HepG2 (cell line): ENCODE measurements around the gene TTC28. TPM values are rescaled to one million over a fixed set of nuclear protein-coding genes. Genes with fewer than 3 reads are reported as not detected.
A peak's percentile ranks its signal among the peaks of the same experiment; 100 is the strongest.

Experiments used
- CHCHD3 ChIP-seq: sonication (generic); formaldehyde crosslinking; IDR thresholded peaks from 2 replicates; pipeline ENCODE4 v1.8.0; 2022; ENCODE audit warnings: mild to moderate bottlenecking, missing genetic modification reagents, moderate library complexity
- KDM6A ChIP-seq: IDR thresholded peaks from 2 replicates; pipeline ENCODE4 v1.6.1; 2016; ENCODE audit warnings: low read depth
- NCOR1 ChIP-seq: fragments of 200-600 bp; sonication (generic); IDR thresholded peaks from 2 replicates; pipeline ENCODE4 v1.7.0; 2017; ENCODE audit warnings: antibody characterized with exemption, low read length, borderline replicate concordance
- NRL ChIP-seq: sonication (generic); formaldehyde crosslinking; IDR thresholded peaks from 2 replicates; pipeline ENCODE4 v1.5.0; 2020; ENCODE audit warnings: missing genetic modification reagents, mild to moderate bottlenecking, moderate library complexity, borderline replicate concordance
- PHF20 ChIP-seq: sonication (generic); formaldehyde crosslinking; IDR thresholded peaks from 2 replicates; pipeline ENCODE4 v1.5.0; 2020; ENCODE audit warnings: mild to moderate bottlenecking, missing genetic modification reagents
- XRCC5 ChIP-seq: fragments of 200-400 bp; formaldehyde crosslinking; optimal IDR thresholded peaks from 2 replicates; pipeline ENCODE3; 2017; ENCODE audit warnings: mild to moderate bottlenecking, low read length
- ZMYM4 ChIP-seq: sonication (generic); formaldehyde crosslinking; IDR thresholded peaks from 2 replicates; pipeline ENCODE4 v1.8.1; 2023; ENCODE audit warnings: mild to moderate bottlenecking, missing genetic modification reagents
- ZNF3 ChIP-seq: IDR thresholded peaks from 2 replicates; pipeline ENCODE4 v1.7.0; 2017; ENCODE audit warnings: inconsistent platforms
- ZNF335 ChIP-seq: sonication (generic); formaldehyde crosslinking; IDR thresholded peaks from 2 replicates; pipeline ENCODE4 v1.4.0; 2020; ENCODE audit warnings: missing genetic modification reagents
- ZNF367 ChIP-seq: sonication (generic); formaldehyde crosslinking; IDR thresholded peaks from 2 replicates; pipeline ENCODE4 v1.4.0; 2020; ENCODE audit warnings: missing genetic modification reagents, borderline replicate concordance
- ZNF44 ChIP-seq: sonication (generic); formaldehyde crosslinking; IDR thresholded peaks from 2 replicates; pipeline ENCODE4 v1.5.1; 2020; ENCODE audit warnings: mild to moderate bottlenecking, missing genetic modification reagents
- ZNF747 ChIP-seq: sonication (generic); formaldehyde crosslinking; IDR thresholded peaks from 2 replicates; pipeline ENCODE4 v1.8.1; 2023; ENCODE audit warnings: missing genetic modification reagents, mild to moderate bottlenecking, borderline replicate concordance
- ZNF749 ChIP-seq: sonication (generic); formaldehyde crosslinking; IDR thresholded peaks from 2 replicates; pipeline ENCODE4 v1.8.0; 2022; ENCODE audit warnings: mild to moderate bottlenecking, missing genetic modification reagents, moderate library complexity, borderline replicate concordance
- polyA plus RNA-seq, 8 experiments: library from polyadenylated mRNA; depleted of rRNA in 3 of 8; stranded (reverse) in 7 of 8; unstranded in 1 of 8; fragments of >200 nt; fragmentation: Illumina TruSeq in 4 of 8; extraction: Trizol in 4 of 8; gene quantifications; 2 replicates each; pipeline versions ENCODE4 v1.2.1 to v1.2.3, GENCODE V29; 2011 to 2016; ENCODE audit warnings: low read depth in 4 of 8, missing spikeins in 1 of 8, mixed read lengths in 1 of 8; ENCODE audit not compliant: insufficient read depth in 1 of 8
- total RNA-seq, 5 experiments: library from RNA; depleted of rRNA; stranded (reverse); fragments of >200 nt; fragmentation: Illumina TruSeq; extraction: Trizol; gene quantifications; 2 replicates each; pipeline ENCODE4 v1.2.3, GENCODE V29; 2016; ENCODE audit warnings: low read depth in 1 of 5
- TF ChIP-seq, protein P1 (sequence below): sonication (generic); formaldehyde crosslinking; IDR thresholded peaks from one replicate; pipeline ENCODE4 v1.5.1; 2020; ENCODE audit warnings: mild to moderate bottlenecking, missing genetic modification reagents; ENCODE audit errors: not compliant biosample characterization
- TF ChIP-seq, protein P2 (sequence below): sonication (generic); formaldehyde crosslinking; IDR thresholded peaks from 2 replicates; pipeline ENCODE4 v1.4.0; 2020; ENCODE audit warnings: missing genetic modification reagents
- TF ChIP-seq, protein P3 (sequence below): sonication (generic); formaldehyde crosslinking; IDR thresholded peaks from 2 replicates; pipeline ENCODE4 v1.4.0; 2020; ENCODE audit warnings: mild to moderate bottlenecking, missing genetic modification reagents
- TF ChIP-seq, protein P4 (sequence below): sonication (generic); formaldehyde crosslinking; IDR thresholded peaks from 2 replicates; pipeline ENCODE4 v1.5.0; 2020; ENCODE audit warnings: missing genetic modification reagents

The TTC28 gene
- total and polyA plus RNA-seq, 2 of the 13 experiments (the other 11 are each of a cell fraction or from before 2014, with no cell fraction given) = 4.2 to 13.1 TPM

DNA sequence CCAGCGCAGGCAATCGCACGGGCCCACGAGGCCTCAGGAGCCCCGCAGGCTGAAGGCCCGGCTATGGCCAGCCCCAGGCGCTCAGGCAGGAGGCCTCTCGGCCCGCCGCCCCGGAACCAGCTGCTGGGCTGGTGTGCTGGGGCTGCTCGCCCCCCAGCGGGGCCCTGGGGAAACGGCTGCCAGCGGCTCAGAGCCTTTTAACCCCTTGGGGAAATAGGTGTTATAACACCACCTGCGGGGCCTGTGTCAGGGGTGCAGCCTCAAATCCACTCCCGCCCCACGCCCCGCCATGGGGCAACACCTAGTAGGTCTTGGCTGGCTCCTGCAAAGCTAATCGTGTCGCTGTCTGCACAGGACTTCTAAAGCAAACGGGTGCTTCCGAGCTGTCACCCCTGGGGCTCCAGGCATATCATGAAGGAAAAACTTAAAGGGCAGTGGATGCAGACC is 237.4 kb downstream of the TTC28 start (continued):
- TF ChIP-seq, protein P1, sequence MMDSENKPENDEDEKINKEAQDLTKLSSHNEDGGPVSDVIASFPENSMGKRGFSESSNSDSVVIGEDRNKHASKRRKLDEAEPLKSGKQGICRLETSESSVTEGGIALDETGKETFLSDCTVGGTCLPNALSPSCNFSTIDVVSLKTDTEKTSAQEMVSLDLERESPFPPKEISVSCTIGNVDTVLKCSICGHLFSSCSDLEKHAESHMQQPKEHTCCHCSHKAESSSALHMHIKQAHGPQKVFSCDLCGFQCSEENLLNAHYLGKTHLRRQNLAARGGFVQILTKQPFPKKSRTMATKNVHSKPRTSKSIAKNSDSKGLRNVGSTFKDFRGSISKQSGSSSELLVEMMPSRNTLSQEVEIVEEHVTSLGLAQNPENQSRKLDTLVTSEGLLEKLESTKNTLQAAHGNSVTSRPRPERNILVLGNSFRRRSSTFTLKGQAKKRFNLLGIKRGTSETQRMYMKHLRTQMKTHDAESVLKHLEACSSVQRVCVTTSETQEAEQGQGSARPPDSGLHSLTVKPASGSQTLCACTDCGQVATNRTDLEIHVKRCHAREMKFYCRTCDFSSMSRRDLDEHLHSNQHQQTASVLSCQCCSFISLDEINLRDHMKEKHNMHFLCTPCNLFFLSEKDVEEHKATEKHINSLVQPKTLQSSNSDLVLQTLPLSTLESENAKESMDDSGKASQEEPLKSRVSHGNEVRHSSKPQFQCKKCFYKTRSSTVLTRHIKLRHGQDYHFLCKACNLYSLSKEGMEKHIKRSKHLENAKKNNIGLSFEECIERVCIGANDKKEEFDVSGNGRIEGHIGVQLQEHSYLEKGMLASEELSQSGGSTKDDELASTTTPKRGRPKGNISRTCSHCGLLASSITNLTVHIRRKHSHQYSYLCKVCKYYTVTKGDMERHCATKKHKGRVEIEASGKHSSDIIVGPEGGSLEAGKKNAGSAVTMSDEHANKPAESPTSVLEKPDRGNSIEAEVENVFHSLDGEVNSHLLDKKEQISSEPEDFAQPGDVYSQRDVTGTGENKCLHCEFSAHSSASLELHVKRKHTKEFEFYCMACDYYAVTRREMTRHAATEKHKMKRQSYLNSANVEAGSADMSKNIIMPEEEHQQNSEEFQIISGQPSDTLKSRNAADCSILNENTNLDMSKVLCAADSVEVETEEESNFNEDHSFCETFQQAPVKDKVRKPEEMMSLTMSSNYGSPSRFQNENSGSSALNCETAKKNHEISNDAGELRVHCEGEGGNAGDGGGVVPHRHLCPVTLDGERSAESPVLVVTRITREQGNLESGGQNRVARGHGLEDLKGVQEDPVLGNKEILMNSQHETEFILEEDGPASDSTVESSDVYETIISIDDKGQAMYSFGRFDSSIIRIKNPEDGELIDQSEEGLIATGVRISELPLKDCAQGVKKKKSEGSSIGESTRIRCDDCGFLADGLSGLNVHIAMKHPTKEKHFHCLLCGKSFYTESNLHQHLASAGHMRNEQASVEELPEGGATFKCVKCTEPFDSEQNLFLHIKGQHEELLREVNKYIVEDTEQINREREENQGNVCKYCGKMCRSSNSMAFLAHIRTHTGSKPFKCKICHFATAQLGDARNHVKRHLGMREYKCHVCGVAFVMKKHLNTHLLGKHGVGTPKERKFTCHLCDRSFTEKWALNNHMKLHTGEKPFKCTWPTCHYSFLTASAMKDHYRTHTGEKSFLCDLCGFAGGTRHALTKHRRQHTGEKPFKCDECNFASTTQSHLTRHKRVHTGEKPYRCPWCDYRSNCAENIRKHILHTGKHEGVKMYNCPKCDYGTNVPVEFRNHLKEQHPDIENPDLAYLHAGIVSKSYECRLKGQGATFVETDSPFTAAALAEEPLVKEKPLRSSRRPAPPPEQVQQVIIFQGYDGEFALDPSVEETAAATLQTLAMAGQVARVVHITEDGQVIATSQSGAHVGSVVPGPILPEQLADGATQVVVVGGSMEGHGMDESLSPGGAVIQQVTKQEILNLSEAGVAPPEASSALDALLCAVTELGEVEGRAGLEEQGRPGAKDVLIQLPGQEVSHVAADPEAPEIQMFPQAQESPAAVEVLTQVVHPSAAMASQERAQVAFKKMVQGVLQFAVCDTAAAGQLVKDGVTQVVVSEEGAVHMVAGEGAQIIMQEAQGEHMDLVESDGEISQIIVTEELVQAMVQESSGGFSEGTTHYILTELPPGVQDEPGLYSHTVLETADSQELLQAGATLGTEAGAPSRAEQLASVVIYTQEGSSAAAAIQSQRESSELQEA (CRISPR knock-in tag) = peak; percentile 40
- TF ChIP-seq, protein P2, sequence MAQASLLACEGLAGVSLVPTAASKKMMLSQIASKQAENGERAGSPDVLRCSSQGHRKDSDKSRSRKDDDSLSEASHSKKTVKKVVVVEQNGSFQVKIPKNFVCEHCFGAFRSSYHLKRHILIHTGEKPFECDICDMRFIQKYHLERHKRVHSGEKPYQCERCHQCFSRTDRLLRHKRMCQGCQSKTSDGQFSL = no peak
- peak; percentile 47; the same call in 1 of the 2 replicates for TF ChIP-seq PHF20
- TF ChIP-seq ZNF3 (CRISPR knock-in tag) = no peak
- no peak for TF ChIP-seq NCOR1
- TF ChIP-seq ZNF747 (CRISPR knock-in tag) = 0 out of 2 replicates have a peak, but pooled peaks have one; percentile 33
- peak; percentile 73; the same call in 1 of the 2 replicates for TF ChIP-seq NRL
- TF ChIP-seq ZNF367 (CRISPR knock-in tag) = no peak
- TF ChIP-seq, protein P3, sequence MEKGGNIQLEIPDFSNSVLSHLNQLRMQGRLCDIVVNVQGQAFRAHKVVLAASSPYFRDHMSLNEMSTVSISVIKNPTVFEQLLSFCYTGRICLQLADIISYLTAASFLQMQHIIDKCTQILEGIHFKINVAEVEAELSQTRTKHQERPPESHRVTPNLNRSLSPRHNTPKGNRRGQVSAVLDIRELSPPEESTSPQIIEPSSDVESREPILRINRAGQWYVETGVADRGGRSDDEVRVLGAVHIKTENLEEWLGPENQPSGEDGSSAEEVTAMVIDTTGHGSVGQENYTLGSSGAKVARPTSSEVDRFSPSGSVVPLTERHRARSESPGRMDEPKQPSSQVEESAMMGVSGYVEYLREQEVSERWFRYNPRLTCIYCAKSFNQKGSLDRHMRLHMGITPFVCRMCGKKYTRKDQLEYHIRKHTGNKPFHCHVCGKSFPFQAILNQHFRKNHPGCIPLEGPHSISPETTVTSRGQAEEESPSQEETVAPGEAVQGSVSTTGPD (CRISPR knock-in tag) = no peak
- TF ChIP-seq ZMYM4 (CRISPR knock-in tag) = peak; percentile 85
- peak; percentile 56; the same call in 1 of the 2 replicates for TF ChIP-seq ZNF44 (CRISPR knock-in tag)
- TF ChIP-seq, protein P4, sequence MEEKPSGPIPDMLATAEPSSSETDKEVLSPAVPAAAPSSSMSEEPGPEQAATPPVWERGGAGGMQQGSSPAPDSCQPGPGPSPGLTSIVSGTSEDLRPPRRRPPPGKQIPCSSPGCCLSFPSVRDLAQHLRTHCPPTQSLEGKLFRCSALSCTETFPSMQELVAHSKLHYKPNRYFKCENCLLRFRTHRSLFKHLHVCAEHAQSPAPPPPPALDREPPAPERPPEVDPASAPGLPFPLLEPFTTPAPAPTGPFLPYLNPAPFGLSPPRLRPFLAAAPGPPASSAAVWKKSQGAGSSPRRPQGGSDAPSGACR (CRISPR knock-in tag) = no peak
- TF ChIP-seq ZNF749 (CRISPR knock-in tag) = no peak
- TF ChIP-seq CHCHD3 (CRISPR knock-in tag) = 0 out of 2 replicates have a peak, but pooled peaks have one; percentile 36
- TF ChIP-seq XRCC5 = peak; percentile 79
- TF ChIP-seq ZNF335 = 0 out of 2 replicates have a peak, but pooled peaks have one; percentile 69
- TF ChIP-seq KDM6A (CRISPR knock-in tag) = no peak
